DND-41 (cell line): Measurements from ENCODE around the gene SCAMP5.

Experiments
- ATAC-seq: fragments of 200-7000 bp; cut with Tn5 transposase; 3 replicates; pipeline ENCODE4 v1.9.1; 2021; ENCODE audit warnings: low read depth; ENCODE audit not compliant: insufficient read depth
- DNase-seq: peaks from one replicate; pipeline ENCODE4 v3.0.0-alpha.2; 2020
- H2AFZ ChIP-seq: 2 replicates; pipeline ENCODE4 v1.6.0; 2012; ENCODE audit warnings: low read depth, low read length
- H3K27ac ChIP-seq: 2 replicates; pipeline ENCODE4 v1.5.1; 2012; ENCODE audit warnings: low read length, inconsistent platforms
- H3K27me3 ChIP-seq: fragments of 200-600 bp; sonication (generic); 2 replicates; pipeline ENCODE4 v1.6.0; 2012; ENCODE audit warnings: low read length, mild to moderate bottlenecking, inconsistent platforms; ENCODE audit not compliant: insufficient read depth, poor library complexity
- H3K36me3 ChIP-seq: 2 replicates; pipeline ENCODE4 v1.5.1; 2012; ENCODE audit warnings: low read length, inconsistent platforms; ENCODE audit not compliant: insufficient read depth
- H3K4me1 ChIP-seq: 2 replicates; pipeline ENCODE4 v1.5.1; 2012; ENCODE audit warnings: mild to moderate bottlenecking, low read length; ENCODE audit not compliant: insufficient read depth
- H3K4me2 ChIP-seq: 2 replicates; pipeline ENCODE4 v1.6.0; 2012; ENCODE audit warnings: mild to moderate bottlenecking, moderate library complexity, low read length, inconsistent platforms; ENCODE audit not compliant: insufficient read depth
- H3K4me3 ChIP-seq, 2 experiments: fragments of 200-600 bp in 1 of 2; shearing (Covaris generic) in 1 of 2; 2 replicates each; pipeline ENCODE4 v1.5.1; 2012 to 2016; ENCODE audit warnings: inconsistent platforms in 2 of 2, low read length in 2 of 2, mild to moderate bottlenecking in 2 of 2, low read depth in 1 of 2, moderate library complexity in 1 of 2
- H3K79me2 ChIP-seq: 2 replicates; pipeline ENCODE4 v1.6.0; 2012; ENCODE audit warnings: low read length, inconsistent platforms; ENCODE audit not compliant: insufficient read depth
- H3K9ac ChIP-seq: 2 replicates; pipeline ENCODE4 v1.6.0; 2012; ENCODE audit warnings: low read depth, mild to moderate bottlenecking, inconsistent platforms, low read length, moderate library complexity
- H3K9me3 ChIP-seq: 2 replicates; pipeline ENCODE4 v1.5.1; 2012; ENCODE audit warnings: low read length, moderate library complexity, mild to moderate bottlenecking, inconsistent platforms; ENCODE audit not compliant: insufficient read depth, severe bottlenecking
- H4K20me1 ChIP-seq: 2 replicates; pipeline ENCODE4 v1.6.0; 2012; ENCODE audit warnings: low read length; ENCODE audit not compliant: insufficient read depth
- CTCF ChIP-seq: IDR thresholded peaks from 2 replicates; pipeline ENCODE4 v1.5.1; 2012; ENCODE audit warnings: borderline replicate concordance, low read length, moderate library complexity, mild to moderate bottlenecking; ENCODE audit not compliant: poor library complexity, severe bottlenecking; ENCODE audit errors: extremely low read depth
- EZH2 ChIP-seq: IDR thresholded peaks from 3 replicates; pipeline ENCODE4 v1.6.1; 2012; ENCODE audit warnings: borderline replicate concordance, low read depth, mild to moderate bottlenecking, moderate library complexity, low read length, inconsistent platforms; ENCODE audit not compliant: severe bottlenecking

The SCAMP5 gene

GRCh38 chr15:75051191-75051608 lies 55.8 kb downstream of the SCAMP5 start:
- Histone ChIP-seq H4K20me1 (no peaks in the 10 kb centered on the region), H3K4me3 (no peak overlapping the region), H3K27me3 (no peaks in the 10 kb centered on the region), H3K27ac (no peak overlapping the region), H3K4me1 (no peaks in the 10 kb centered on the region), H3K9ac (no peak overlapping the region), H3K4me2 (no peak overlapping the region), H3K79me2 (no peaks in the 10 kb centered on the region), H2AFZ (no peak overlapping the region), H3K36me3 (peaks cover 6% of the 10 kb centered on the region), H3K9me3 (no peaks in the 10 kb centered on the region)
- DNase-seq (no peak), ATAC-seq (no peak)
- TF ChIP-seq CTCF (no peak), EZH2 (no peak)

- Histone ChIP-seq H4K20me1 (no peaks in the 10 kb centered on the region), H3K4me3 (no peak overlapping the region), H3K36me3 (peaks cover 6% of the 10 kb centered on the region), H3K4me2 (no peak overlapping the region), H3K9me3 (no peaks in the 10 kb centered on the region), H3K79me2 (no peaks in the 10 kb centered on the region), H3K27me3 (no peaks in the 10 kb centered on the region), H2AFZ (no peak overlapping the region), H3K9ac (no peak overlapping the region), H3K4me1 (no peaks in the 10 kb centered on the region), H3K27ac (no peak overlapping the region)
- TF ChIP-seq CTCF (no peak), EZH2 (no peak)
- ATAC-seq, result no peak
- no peak for DNase-seq
Observed at GRCh38 chr15:75051711-75052110, 56.3 kb downstream of the SCAMP5 start.

GRCh38 chr15:75052972-75053747 lies 57.8 kb downstream of the SCAMP5 start:
- no peak overlapping the region for H3K9ac ChIP-seq
- no peak for ATAC-seq

More at GRCh38 chr15:75052972-75053747, 57.8 kb downstream of the SCAMP5 start:
- H3K36me3 ChIP-seq, result peaks cover 6% of the 10 kb centered on the region
- H4K20me1 ChIP-seq, result no peaks in the 10 kb centered on the region
- no peak overlapping the region for H3K27ac ChIP-seq
- DNase-seq, result no peak
- H3K27me3 ChIP-seq, result no peaks in the 10 kb centered on the region
- no peaks in the 10 kb centered on the region for H3K79me2 ChIP-seq
- no peak overlapping the region for H3K4me3 ChIP-seq
- H3K4me1 ChIP-seq, result no peaks in the 10 kb centered on the region
- H3K9me3 ChIP-seq, result no peaks in the 10 kb centered on the region
- TF ChIP-seq EZH2 (no peak), CTCF (no peak)
- no peak overlapping the region for H2AFZ ChIP-seq
- H3K4me2 ChIP-seq, result no peak overlapping the region
